Progenitor cell of endocrine pancreas (in vitro differentiated cells): ENCODE results near the gene KCNMA1. TPM values are rescaled to one million over a fixed set of nuclear protein-coding genes. Genes with fewer than 3 reads are reported as not detected.

Experiments
- DNase-seq: peaks from one replicate; pipeline ENCODE4 v3.0.0; 2021; ENCODE audit warnings: low spot score; ENCODE audit not compliant: unreplicated experiment
- H3K27ac Mint-ChIP-seq: 2 replicates; pipeline ENCODE4 v1.8.0; 2021; ENCODE audit warnings: mild to moderate bottlenecking, moderate library complexity, mixed read lengths
- H3K27me3 Mint-ChIP-seq: 2 replicates; pipeline ENCODE4 v1.8.0; 2021; ENCODE audit warnings: mixed read lengths
- H3K36me3 Mint-ChIP-seq: 2 replicates; pipeline ENCODE4 v1.8.0; 2022; ENCODE audit warnings: mixed read lengths; ENCODE audit not compliant: insufficient read depth
- H3K4me1 Mint-ChIP-seq: 2 replicates; pipeline ENCODE4 v1.8.0; 2021; ENCODE audit warnings: low read depth, mixed read lengths
- H3K4me3 Mint-ChIP-seq: 2 replicates; pipeline ENCODE4 v1.8.0; 2021; ENCODE audit warnings: low read depth, mild to moderate bottlenecking, moderate library complexity, mixed read lengths
- H3K9me3 Mint-ChIP-seq: 2 replicates; pipeline ENCODE4 v1.8.0; 2021; ENCODE audit warnings: low read depth, mixed read lengths
- total RNA-seq: library from RNA; stranded (reverse); gene quantifications from 2 replicates; pipeline ENCODE4 v1.2.1, GENCODE V29; 2021
- TF ChIP-seq, protein P1 (sequence below): fragments of 200-600 bp; sonication (generic); IDR thresholded peaks from one replicate; pipeline ENCODE4 v1.5.0; 2021; ENCODE audit warnings: antibody characterized with exemption, mild to moderate bottlenecking; ENCODE audit not compliant: unreplicated experiment

Gene KCNMA1
- total RNA-seq, 1 donor from 2014 or later, result 5.8 TPM

DNA sequence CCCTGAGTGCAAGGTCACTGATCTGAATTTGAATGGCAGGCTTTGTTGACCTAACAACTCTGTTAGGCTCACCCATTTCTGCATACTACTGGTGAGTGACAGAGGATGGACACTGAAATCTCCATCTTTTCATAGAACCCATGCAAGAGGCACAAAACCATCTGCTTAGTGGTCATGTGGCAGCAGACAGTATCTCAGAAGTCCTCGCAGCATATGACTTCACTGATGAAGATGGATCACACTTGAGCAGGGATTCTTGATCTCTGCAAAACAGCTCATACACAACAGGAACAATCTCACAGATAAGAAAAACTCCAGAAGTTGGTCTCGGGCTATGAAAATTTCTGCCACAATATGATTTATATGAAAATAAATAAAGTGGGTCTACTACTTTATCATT, 487.9 kb downstream of the KCNMA1 start:
- no peaks in the 10 kb centered on the region for H3K9me3 Mint-ChIP-seq
- no peak for DNase-seq
- no peak overlapping the region for H3K27ac Mint-ChIP-seq
- TF ChIP-seq, protein P1, sequence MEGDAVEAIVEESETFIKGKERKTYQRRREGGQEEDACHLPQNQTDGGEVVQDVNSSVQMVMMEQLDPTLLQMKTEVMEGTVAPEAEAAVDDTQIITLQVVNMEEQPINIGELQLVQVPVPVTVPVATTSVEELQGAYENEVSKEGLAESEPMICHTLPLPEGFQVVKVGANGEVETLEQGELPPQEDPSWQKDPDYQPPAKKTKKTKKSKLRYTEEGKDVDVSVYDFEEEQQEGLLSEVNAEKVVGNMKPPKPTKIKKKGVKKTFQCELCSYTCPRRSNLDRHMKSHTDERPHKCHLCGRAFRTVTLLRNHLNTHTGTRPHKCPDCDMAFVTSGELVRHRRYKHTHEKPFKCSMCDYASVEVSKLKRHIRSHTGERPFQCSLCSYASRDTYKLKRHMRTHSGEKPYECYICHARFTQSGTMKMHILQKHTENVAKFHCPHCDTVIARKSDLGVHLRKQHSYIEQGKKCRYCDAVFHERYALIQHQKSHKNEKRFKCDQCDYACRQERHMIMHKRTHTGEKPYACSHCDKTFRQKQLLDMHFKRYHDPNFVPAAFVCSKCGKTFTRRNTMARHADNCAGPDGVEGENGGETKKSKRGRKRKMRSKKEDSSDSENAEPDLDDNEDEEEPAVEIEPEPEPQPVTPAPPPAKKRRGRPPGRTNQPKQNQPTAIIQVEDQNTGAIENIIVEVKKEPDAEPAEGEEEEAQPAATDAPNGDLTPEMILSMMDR, result no peak
- peaks cover 13% of the 10 kb centered on the region for H3K27me3 Mint-ChIP-seq
- H3K4me1 Mint-ChIP-seq, result peaks cover 2% of the 10 kb centered on the region
- H3K36me3 Mint-ChIP-seq, result no peaks in the 10 kb centered on the region
- no peak overlapping the region for H3K4me3 Mint-ChIP-seq

GRCh38 chr10:77149001-77149400, 488.6 kb downstream of the KCNMA1 start:
- peaks cover 2% of the 10 kb centered on the region for H3K4me1 Mint-ChIP-seq
- no peak overlapping the region for H3K4me3 Mint-ChIP-seq
- no peaks in the 10 kb centered on the region for H3K36me3 Mint-ChIP-seq
- no peaks in the 10 kb centered on the region for H3K9me3 Mint-ChIP-seq
- TF ChIP-seq, protein P1, result no peak
- peaks cover 13% of the 10 kb centered on the region for H3K27me3 Mint-ChIP-seq
- no peak for DNase-seq
- no peak overlapping the region for H3K27ac Mint-ChIP-seq

- Mint-ChIP-seq H3K4me1 (no peaks in the 10 kb centered on the region), H3K4me3 (no peak overlapping the region)
- TF ChIP-seq, protein P1, result no peak
Observed at GRCh38 chr10:77147871-77148270, 489.7 kb downstream of the KCNMA1 start.

DNA sequence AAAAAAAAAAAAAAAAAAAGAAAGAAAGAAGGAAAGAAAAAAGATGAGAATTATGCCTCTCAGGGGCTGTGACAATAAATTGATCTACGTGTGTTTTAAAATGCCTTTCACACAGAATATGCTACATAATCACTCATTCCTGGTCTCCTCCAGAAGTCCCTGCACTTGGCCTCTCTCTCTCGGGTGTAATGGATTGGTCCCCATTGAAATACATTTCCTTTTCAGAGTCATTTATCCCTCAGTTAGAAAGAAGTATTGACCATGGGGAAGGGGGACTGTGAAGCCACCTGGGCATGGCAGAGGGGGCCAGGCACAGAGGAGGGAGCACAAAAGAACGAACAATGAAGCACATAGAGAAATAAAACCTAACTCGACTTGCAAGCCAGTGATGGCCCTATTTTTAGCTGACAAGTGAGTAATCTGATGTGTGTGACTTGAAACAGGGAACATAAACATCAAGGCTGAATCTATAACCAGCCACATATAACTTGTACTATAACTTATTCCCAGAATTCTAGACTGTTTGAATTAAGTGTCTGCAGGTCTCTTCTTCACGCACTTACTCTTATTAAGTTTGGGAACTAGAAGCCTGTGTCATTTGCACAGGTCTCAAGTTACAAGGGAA, 490.8 kb downstream of the KCNMA1 start:
- no peak overlapping the region for H3K4me3 Mint-ChIP-seq
- H3K27me3 Mint-ChIP-seq, result peaks cover 13% of the 10 kb centered on the region
- no peaks in the 10 kb centered on the region for H3K36me3 Mint-ChIP-seq
- peak overlapping the region; percentile 71 for H3K27ac Mint-ChIP-seq
- no peaks in the 10 kb centered on the region for H3K4me1 Mint-ChIP-seq
- no peaks in the 10 kb centered on the region for H3K9me3 Mint-ChIP-seq
- no peak for DNase-seq
- TF ChIP-seq, protein P1, result no peak

More at GRCh38 chr10:77147871-77148270, 489.7 kb downstream of the KCNMA1 start:
- Mint-ChIP-seq H3K27me3 (peaks cover 13% of the 10 kb centered on the region), H3K36me3 (no peaks in the 10 kb centered on the region), H3K27ac (no peak overlapping the region), H3K9me3 (no peaks in the 10 kb centered on the region)
- DNase-seq, result no peak

DNA sequence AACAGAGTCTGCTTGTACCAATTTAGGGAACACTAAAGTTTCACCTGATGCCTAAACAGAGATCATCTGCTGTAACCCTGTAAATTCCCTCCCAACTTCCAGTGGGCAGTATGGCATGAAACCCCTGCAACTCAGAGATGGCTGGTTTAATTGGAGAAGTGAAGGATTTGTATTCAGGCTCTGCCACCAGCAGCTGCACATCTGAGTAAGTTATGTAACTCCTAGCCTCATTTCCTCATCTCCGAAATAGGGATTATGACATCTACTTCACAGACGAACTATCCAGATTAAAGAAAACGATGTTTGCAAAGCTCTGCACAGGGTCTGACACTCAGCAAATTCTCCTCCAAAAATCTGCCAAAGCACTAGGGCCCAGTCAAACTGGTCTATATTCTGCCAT, 493.0 kb downstream of the KCNMA1 start:
- H3K4me1 Mint-ChIP-seq, result no peaks in the 10 kb centered on the region
- TF ChIP-seq, protein P1, result no peak
- peaks cover 7% of the 10 kb centered on the region for H3K27me3 Mint-ChIP-seq
- DNase-seq, result no peak
- H3K27ac Mint-ChIP-seq, result no peak overlapping the region
- no peaks in the 10 kb centered on the region for H3K9me3 Mint-ChIP-seq
- no peak overlapping the region for H3K4me3 Mint-ChIP-seq
- H3K36me3 Mint-ChIP-seq, result no peaks in the 10 kb centered on the region
